Adipose tissue (tissue), 3 donors: ENCODE results near the gene CDSN. TPM values are rescaled to one million over a fixed set of nuclear protein-coding genes. Genes with fewer than 3 reads are reported as not detected.

ENCODE experiments used
- H3K27ac ChIP-seq: one replicate; pipeline ENCODE4 v1.5.1; 2013; ENCODE audit warnings: low read depth, low read length
- WGBS, 3 donors: extraction: QIAGEN DNeasy Blood & Tissue Kit; methylation state at CpG; one replicate each; pipeline ENCODE4 v1.1.7; 2013; 5-methylcytosine and 5-hydroxymethylcytosine counted together
- polyA plus RNA-seq, 3 donors: library from polyadenylated mRNA; stranded (reverse); fragments of 200-250 nt; gene quantifications; one replicate each; pipeline ENCODE4 v1.2.3, GENCODE V29; 2013
- donor health status: healthy with polysubstance abuse.
- donor health status: Bipolar disorder and iron deficiency.
- donor health status: healthy.

CDSN gene
- polyA plus RNA-seq, 3 donors: 0.03 TPM; not detected in 2

DNA sequence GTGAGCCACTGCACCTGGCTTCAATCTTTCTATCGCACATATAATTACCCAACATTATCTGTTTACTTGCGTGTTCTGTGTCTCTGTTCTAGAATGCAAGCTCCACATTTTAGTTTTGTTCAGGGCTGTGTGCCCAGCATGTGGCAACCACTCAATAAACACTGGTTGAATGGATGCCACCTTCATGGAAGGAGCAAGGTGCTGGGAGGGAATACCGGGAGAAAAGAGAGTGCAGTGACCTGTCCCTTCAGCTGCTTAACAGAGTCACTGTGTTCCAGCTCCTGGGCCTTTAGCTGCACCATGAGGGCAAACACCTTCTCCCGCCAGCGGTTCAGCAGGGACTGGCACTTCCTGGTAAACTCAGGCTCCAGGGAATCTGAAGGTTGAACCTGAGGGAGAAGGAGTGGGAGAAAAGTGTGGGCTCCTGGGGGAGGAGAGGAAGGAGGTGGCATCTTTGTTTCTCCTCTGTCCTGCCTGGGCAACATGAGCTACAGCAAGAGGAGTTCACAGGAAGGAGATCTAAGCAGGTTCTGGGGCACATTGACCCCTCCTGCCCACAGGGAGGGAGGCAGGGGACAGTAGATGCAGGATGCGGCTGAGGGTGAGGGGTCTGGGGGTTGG lies 29.7 kb upstream of the CDSN start:
- H3K27ac ChIP-seq: no peak overlapping the region
- 86 to 95% (median 88%) methylated on average over 6 of the region's 6 CpGs for WGBS, 3 donors

DNA sequence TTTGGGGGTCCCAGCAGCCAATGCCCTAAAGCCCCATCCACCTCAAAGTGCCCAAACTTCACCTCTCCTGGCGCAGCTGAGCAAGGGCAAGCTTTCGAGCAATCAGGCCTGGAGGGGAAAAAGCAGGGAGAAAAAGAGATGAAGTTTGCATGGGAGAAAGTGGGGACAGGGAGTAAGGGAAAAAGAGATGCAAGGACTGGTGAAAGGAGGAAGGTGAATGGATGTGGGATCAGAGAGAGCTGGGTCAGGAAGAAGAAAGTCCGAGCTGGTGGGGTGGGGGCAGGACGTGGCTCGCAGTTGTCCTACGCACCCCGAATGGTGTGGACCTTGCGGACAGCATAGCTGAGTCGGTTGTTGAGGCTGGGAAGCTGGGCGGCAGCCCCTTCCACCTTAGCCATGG lies 25.1 kb upstream of the CDSN start:
- WGBS, 3 donors: 95 to 97% (median 95%) methylated on average over 10 of the region's 10 CpGs
- no peak overlapping the region for H3K27ac ChIP-seq

DNA sequence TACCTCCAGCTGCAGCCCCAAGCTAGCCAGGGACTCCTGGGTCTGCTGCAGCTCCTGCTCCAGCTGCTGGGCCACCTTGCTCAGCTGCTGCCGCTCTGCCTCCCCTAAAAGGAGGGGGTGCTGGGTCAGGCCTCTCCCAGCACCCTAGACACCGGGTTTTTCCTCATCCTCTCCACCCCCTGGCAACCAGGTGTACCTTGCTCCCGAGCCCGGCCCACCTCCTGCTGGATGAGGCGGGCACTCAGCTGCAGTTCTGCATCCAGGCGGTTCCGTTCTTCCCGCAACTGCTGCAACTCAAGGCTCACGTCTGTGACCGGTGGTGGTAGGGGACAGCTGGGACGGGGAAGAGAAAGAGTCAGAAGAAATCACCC lies 24.7 kb upstream of the CDSN start:
- WGBS, 3 donors: 76 to 83% (median 78%) methylated on average over 11 of the region's 11 CpGs
- H3K27ac ChIP-seq: no peak overlapping the region

DNA sequence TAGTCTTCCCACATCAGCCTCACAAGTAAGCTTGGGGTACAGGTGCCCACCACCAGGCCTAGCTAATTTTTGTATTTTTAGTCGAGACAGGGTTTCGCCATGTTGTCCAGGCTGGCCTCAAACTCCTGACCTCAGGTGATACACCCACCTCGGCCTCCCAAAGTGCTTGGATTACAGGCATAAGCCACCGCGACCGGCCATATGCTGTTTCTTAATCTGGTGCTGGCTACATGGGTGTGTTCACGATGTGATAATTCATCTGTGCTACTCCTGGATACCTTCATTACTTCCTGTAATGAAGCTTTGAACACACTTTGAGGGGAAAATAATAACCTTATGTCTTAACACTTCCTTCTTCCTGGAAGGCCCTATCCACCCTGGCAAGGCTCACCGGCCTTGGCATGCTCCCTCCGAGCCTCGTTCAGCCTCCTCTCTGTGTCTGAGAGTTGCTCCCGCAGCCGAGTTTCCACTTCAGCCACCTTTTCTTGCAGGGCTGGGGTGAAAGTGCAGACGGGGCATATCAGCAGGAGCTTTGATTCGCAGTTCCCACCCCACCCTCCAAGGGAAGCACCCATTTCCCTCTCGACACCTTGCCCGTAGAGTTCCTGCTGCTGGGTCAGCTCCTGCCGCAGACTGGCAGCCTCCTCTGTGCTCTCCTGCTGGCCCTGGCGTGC lies 24.2 kb upstream of the CDSN start:
- H3K27ac ChIP-seq: no peak overlapping the region
- 84 to 90% (median 85%) methylated on average over 18 of the region's 18 CpGs for WGBS, 3 donors

DNA sequence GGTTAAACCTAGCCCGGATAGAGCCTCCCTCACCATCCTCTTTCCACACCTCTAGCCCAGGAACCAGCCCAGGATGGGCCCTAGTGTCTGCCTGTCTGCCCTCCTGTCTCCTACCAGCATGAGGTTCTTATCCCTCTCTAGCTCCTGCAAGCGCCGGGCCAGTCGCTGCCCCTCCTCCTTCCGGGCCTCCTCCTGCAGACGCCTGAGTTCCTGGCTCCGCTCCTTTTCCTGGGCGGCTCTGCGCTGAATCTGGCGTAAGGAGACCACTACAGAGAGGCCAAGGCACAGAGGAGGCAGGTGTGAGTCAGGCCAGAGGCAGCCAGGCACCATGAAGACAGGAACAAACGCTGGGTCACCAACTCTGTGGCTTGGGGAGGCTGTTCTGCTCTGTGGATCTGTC lies 22.9 kb upstream of the CDSN start:
- 43 to 66% (median 59%) methylated on average over 11 of the region's 11 CpGs for WGBS, 3 donors
- no peak overlapping the region for H3K27ac ChIP-seq

DNA sequence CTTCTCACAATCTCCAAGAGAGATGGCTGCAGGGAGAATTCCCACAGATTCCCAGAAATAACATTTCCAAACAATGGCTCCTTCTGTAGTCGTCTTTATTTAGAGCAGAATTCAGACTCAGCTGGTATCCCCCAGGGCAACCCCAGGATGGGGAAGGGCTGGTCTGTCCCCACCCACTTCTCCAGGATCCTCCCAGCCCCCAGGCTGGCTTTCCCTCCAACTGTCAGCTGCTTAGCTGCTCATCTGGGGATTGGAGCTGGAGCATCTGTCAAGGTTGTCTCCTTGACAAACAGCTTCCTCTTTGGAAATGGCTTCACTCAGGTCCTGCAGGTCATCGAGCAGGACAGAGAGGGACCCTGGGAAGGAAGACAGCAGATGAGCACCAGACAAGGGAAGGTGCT lies 22.1 kb upstream of the CDSN start:
- 57 to 63% (median 58%) methylated on average over 2 of the region's 2 CpGs for WGBS, 3 donors
- no peak overlapping the region for H3K27ac ChIP-seq

DNA sequence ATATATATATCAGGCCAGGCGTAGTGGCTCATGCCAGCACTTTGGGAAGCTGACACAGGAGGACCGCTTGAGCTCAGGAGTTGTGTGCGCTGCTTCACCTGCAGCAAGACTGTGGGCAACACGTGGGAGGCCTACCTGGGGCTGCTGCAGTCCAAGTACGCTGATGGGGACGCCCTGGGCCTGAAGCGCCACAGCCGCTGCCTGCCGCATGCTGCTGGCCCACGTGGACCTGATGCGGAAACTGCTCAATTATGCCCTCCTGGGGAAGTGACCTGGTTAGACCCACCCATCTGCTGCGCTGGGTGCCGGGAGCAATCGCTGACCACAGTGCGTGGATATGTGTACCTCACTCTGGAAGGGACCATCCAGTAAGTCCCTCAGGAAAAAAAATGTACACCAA lies 20.4 kb upstream of the CDSN start:
- WGBS, 3 donors: 82 to 86% (median 86%) methylated on average over 15 of the region's 15 CpGs
- no peak overlapping the region for H3K27ac ChIP-seq

DNA sequence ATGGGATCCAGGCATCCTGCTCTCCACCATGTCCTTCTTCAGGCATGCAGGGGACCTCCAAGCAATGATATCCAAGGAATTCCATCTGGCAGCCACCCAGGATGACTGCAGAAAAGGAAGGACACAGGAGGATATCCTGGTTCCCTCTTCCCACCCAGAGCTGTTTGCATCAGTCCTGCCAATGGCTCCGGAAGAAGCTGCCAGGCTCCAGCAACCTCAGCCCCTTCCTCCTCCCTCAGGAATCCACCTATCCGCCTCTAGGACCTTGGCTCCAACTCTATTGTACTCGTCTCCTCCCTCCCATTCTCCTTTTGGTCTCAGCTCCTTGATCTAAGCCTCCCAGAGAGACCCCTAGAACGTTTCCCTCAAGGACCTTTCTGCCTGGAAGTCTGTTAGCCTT lies 19.4 kb upstream of the CDSN start:
- H3K27ac ChIP-seq: no peak overlapping the region
- WGBS, 3 donors: 37 to 47% (median 40%) methylated on average over 4 of the region's 4 CpGs

DNA sequence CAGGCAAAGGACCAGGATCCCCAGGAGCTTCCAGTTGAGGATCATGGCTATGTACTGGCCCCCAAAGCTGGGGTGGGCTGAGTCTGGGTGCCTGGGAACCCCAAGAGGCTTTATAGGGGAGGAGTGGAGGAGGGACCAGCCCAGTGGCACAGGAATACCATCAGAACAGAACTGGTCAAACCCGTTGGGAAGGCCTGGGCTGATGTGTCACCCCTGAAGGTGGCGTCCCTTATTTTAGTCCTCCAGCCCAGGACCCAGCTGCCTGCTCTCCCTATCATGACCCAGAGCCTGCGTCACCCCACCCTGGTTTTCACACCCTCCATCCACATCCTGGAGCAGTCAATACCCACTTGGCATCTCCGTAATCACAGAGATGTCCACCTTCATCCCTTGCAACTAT lies 18.7 kb upstream of the CDSN start, which contains the start of gene PSORS1C2:
TSS of gene PSORS1C2 (minus strand) at position 85 of the 400 bp plus-strand sequence. CDS start at position 45, 40 bp downstream.
- WGBS, 3 donors: 90 to 94% (median 93%) methylated on average over 4 of the region's 4 CpGs

DNA sequence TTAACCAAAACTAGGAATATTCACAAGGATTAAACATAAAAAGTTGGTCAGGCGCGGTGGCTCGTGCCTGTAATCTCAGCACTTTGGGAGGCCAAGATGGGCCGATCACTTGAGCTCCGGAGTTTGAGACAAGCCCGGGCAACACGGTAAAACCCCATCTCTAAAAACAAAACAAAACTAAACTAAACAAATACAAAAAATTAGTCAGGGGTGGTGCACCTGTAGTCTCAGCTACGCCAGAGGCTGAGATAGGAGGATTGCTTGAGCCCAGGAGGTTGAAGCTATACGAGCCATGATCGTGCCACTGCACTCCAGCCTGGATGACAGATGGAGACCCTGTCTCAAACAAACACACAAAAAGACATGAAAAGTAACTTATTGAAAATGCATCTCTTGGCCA lies 15.5 kb upstream of the CDSN start:
- H3K27ac ChIP-seq: no peak overlapping the region
- 86 to 96% (median 90%) methylated on average over 10 of the region's 10 CpGs for WGBS, 3 donors

More for the DNA sequence above, 18.7 kb upstream of the CDSN start, which contains the start of gene PSORS1C2:
- no peak within 1 kb of the TSS for H3K27ac ChIP-seq

DNA sequence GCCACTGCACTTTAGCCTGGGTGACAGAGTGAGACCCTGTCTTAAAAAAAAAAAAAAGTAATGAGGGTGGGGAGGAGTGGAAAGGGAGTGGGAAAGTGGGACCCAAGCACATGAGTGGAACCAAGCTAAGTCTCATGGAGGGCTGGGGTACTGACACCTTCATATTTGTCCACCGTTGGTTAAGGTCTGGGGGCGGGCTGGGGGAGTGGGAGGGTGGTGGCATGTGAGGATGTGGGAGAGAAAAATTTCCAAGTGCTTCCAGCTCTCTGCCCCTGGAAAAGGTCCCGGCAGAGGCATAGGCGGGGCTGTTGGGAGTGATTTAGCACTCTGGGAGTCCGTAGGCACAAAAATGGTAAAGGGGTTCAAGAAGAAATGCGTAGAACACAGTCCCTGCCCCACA lies 12.6 kb upstream of the CDSN start:
- no peak overlapping the region for H3K27ac ChIP-seq
- WGBS, 3 donors: 69 to 82% (median 75%) methylated on average over 6 of the region's 6 CpGs

DNA sequence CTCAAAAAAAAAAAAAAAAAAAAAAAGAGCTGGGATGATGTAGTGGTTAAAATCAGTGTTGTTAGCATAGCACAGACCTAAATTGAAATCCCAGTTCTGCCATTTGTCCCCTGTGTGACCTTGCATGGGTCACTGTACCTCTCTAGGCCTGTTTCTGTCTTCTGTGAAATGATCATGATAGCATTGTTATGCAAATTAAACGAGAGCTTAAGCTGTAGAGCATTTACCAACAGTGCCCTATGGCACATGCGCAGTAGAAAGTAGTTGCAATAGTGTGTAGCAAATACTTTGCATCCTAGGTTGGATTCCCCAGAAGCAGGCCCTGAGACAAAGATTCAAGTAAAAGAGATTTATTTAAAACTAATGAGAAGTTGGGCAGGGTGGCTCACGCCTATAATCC lies 11.3 kb upstream of the CDSN start:
- no peak overlapping the region for H3K27ac ChIP-seq
- 74 to 88% (median 82%) methylated on average over 3 of the region's 3 CpGs for WGBS, 3 donors

DNA sequence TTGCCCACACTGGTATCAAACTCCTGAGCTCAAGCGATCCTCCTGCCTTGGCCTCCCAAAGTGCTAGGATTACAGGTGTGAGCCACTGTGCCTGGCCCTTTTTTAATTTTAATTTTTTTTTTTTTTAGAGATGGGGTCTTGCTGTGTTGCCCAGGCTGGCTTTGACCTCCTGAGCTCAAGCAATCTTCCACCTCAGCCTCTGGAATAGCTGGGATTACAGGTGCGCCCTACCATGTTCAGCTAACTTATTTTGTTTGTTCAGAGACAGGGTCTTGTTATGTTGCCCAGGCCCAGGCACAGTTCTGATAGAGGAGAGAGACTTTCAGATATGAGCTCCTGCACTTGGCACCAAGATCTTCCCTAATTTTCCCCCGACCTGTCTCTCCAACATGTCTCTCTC lies 10.5 kb upstream of the CDSN start:
- no peak overlapping the region for H3K27ac ChIP-seq
- WGBS, 3 donors: 91 to 96% (median 95%) methylated on average over 3 of the region's 3 CpGs

DNA sequence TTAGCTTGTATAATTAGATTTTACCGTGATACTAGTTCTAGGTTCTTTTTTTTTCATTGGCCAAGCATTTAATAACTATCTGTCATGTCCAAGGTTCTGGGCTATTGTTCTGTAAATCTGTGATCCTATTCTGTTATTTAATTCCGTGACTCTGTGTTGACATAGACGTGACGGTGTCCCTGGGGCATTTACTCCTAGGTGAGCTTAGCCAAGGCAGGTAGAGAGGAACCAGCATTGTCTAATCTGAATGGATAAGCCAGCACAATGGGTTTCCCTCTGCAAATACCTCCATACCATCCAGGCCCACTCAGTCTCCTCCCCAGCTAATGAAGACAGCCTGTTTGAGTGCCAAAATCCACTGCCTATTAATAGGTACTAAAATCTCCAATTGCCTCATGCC lies 8.9 kb upstream of the CDSN start:
- 33 to 72% (median 70%) methylated on average over 4 of the region's 4 CpGs for WGBS, 3 donors
- no peak overlapping the region for H3K27ac ChIP-seq

DNA sequence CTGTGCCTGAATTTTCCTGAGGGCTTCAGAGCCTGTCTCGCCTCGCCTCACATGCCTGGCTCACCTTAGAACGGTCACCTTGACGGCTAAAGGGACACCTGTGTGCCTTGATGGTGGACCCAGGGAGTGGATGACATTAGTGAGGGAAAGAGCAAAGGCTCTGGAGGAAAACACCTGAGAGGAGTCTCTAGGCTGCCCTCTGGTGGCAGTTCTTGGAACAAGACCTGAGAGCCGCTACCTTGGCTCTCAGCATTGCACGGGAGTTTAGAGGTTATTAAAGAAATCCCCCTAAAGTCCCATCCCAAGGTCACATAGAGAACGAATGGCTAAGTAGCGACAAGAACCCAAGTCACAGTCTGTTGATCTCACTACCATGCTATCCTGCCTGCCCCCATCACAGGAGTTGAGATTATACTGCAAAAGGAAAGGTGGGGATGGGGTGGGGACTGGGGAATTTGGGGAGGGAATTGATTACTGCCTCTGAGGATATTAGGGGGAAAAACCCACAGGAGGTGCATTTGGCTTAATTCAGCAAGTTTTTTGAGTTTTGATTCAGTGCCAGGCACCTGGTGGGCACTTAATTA lies 7.9 kb upstream of the CDSN start:
- no peak overlapping the region for H3K27ac ChIP-seq
- 4 to 12% (median 8%) methylated on average over 8 of the region's 8 CpGs for WGBS, 3 donors

DNA sequence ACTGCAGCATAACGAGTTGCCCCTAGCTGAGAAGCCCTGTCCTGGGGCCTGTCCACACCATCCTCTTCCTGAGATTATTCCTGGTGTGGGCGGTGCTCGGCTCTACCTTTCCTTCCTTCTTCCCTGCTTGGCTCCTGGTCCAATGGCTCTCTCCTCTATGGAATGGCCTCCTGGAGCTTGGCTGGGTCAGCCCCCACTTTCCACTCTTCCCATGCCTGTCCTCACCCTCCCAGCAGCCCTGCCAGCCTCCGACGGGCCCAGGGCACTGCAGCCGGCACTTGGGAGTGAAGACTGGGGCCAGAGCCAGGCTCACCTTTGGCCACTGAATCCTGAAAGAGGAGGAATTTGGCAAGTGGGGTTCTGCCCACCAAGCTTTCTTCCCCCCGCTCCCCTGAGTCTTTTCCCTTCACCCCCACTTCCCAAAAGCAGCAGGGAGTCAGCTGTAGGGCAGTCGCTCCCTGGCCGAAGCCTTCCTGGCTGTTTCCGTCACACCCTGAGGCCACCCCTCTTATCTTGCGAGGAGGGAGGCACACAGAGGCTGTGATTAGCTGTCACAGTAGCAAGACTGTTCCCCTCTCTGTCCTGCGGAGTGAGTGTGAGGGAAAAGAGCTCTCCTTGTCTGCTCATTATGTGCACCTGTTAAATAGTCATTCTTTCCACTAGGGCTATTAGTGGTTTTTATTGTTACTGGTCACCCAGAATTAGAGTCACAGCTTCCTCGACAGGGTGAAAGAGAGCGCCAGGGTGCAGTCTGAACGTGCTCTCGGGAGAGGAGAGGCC lies 6.3 kb upstream of the CDSN start:
- 57 to 74% (median 63%) methylated on average over 15 to 16 of the region's 16 CpGs for WGBS, 3 donors
- H3K27ac ChIP-seq: no peak overlapping the region

DNA sequence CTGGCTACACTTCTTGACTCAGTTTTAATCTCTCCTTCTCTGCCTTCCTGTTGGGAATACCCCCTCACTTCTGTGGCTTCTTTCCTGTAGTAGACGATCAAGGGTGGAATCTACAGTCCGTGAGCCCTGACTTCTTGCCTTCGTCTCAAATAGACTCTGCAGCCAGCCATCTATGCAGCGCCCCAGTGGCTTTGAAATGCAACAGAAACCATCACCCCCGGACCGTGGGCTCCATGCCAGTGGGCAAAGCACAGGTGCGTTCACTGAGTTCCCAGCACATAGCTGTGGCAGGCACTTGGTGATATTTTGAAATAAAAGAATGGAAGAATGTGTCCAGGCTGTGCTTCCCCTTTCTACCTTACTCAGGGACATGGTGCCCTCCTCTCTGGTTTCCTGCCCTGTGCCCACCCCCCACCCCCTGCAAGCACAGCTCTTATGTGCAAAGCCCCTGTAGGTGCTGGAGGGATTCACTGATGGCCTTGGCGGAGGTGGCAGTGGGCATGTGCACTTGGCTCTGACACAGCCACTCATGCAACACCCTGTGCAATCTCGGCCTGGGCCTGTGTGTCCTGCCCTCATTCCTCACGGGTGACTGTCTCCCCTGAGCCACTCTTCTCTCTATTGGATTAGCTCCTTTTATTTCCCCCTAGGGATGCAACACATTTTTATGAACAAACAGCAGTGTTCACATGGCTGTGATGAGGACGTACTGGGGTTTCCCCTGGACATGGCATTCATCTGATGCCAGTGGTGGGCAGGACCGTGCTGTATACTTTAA lies 5.5 kb upstream of the CDSN start:
- WGBS, 3 donors: 53 to 72% (median 56%) methylated on average over 12 of the region's 12 CpGs
- no peak overlapping the region for H3K27ac ChIP-seq

DNA sequence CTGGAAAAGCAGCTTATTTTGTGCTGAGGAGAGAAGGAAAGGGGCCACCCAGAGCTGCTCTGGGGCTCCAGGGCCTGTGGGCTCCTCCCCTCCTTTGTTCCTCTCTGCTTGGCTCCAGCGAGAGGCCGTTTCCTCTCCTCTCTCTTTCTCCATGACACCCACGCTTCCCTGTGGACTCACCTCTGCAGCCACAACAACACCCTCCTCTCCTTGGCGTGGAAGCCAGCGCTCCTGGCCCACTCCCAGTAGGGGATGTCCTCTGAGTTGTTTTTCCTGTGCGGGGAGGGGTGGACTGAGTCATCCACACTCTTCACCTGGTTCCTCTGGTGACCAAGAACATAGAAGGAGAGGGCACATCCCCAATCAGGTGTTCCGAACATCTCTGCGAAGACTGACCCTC lies 4.9 kb upstream of the CDSN start:
- no peak overlapping the region for H3K27ac ChIP-seq
- 46 to 59% (median 48%) methylated on average over 8 of the region's 8 CpGs for WGBS, 3 donors
